HG02885 (cell line): Measurements from ENCODE around the gene SDCBP2.
A peak's percentile ranks its signal among the peaks of the same experiment; 100 is the strongest.

ENCODE experiments used
- ATAC-seq: cut with Tn5 transposase; IDR thresholded peaks from one replicate; pipeline ENCODE4 v1.9.1; 2021; ENCODE audit warnings: mild to moderate bottlenecking; ENCODE audit not compliant: unreplicated experiment, poor library complexity

SDCBP2 gene

GRCh38 chr20:1280195-1281102 lies 48.5 kb downstream of the SDCBP2 start:
- no peak for ATAC-seq

GRCh38 chr20:1278993-1279392 lies 49.9 kb downstream of the SDCBP2 start:
- no peak for ATAC-seq

GRCh38 chr20:1277529-1278322 lies 51.2 kb downstream of the SDCBP2 start:
- no peak for ATAC-seq

GRCh38 chr20:1275919-1276318 lies 53.0 kb downstream of the SDCBP2 start:
- ATAC-seq = no peak

GRCh38 chr20:1274485-1275311 lies 54.2 kb downstream of the SDCBP2 start:
- ATAC-seq = no peak

GRCh38 chr20:1273366-1273765 lies 55.6 kb downstream of the SDCBP2 start:
- ATAC-seq = no peak

GRCh38 chr20:1272368-1273100 lies 56.4 kb downstream of the SDCBP2 start:
- no peak for ATAC-seq

- ATAC-seq = no peak
Measured at GRCh38 chr20:1269850-1270249, 59.1 kb downstream of the SDCBP2 start.

- no peak for ATAC-seq
Measured at GRCh38 chr20:1269235-1269634, 59.7 kb downstream of the SDCBP2 start.

- no peak for ATAC-seq
Measured at GRCh38 chr20:1267809-1268374, 61.0 kb downstream of the SDCBP2 start.

- no peak for ATAC-seq
Measured at GRCh38 chr20:1267161-1267560, 61.8 kb downstream of the SDCBP2 start.

- ATAC-seq = peak; percentile 64
Measured at GRCh38 chr20:1266167-1266973, 62.6 kb downstream of the SDCBP2 start, which contains the start of gene SNPH. Gene SNPH (plus strand): TSS chr20:1266294. CDS start chr20:1296240, 29,946 bp downstream.

GRCh38 chr20:1265916-1266166 lies 63.1 kb downstream of the SDCBP2 start:
- ATAC-seq = no peak

GRCh38 chr20:1265226-1265915 lies 63.6 kb downstream of the SDCBP2 start:
- no peak for ATAC-seq

GRCh38 chr20:1264727-1265126 lies 64.2 kb downstream of the SDCBP2 start:
- no peak for ATAC-seq

GRCh38 chr20:1263853-1264252 lies 65.1 kb downstream of the SDCBP2 start:
- ATAC-seq = no peak
